GM18907 (cell line): Measurements from ENCODE around the gene IL36B.

ENCODE experiments used
- ATAC-seq: cut with Tn5 transposase; IDR thresholded peaks from one replicate; pipeline ENCODE4 v1.9.1; 2021; ENCODE audit warnings: mild to moderate bottlenecking, moderate library complexity; ENCODE audit not compliant: unreplicated experiment

Gene IL36B

GRCh38 chr2:113012436-113013335, 40.0 kb downstream of the IL36B start:
- ATAC-seq: no peak

- ATAC-seq: no peak
Observed at GRCh38 chr2:113011108-113011507, 41.6 kb downstream of the IL36B start.

- ATAC-seq: no peak
Observed at GRCh38 chr2:113010088-113010487, 42.6 kb downstream of the IL36B start.

- no peak for ATAC-seq
Observed at GRCh38 chr2:113009622-113010021, 43.0 kb downstream of the IL36B start.

GRCh38 chr2:113007250-113007649, 45.4 kb downstream of the IL36B start:
- no peak for ATAC-seq

GRCh38 chr2:113005030-113005509, 47.6 kb downstream of the IL36B start, which contains the start of gene IL36A:
TSS of gene IL36A (plus strand) at chr2:113005459. CDS start at chr2:113005872, 413 bp downstream.
- no peak for ATAC-seq

GRCh38 chr2:113002677-113003076, 50.0 kb downstream of the IL36B start:
- ATAC-seq: no peak

GRCh38 chr2:113000436-113000835, 52.2 kb downstream of the IL36B start:
- ATAC-seq: no peak

GRCh38 chr2:112997151-112997550, 55.5 kb downstream of the IL36B start:
- ATAC-seq: no peak

- no peak for ATAC-seq
Observed at GRCh38 chr2:112996635-112997034, 56.0 kb downstream of the IL36B start.

- no peak for ATAC-seq
Observed at GRCh38 chr2:112995346-112995920, 57.2 kb downstream of the IL36B start.

- no peak for ATAC-seq
Observed at GRCh38 chr2:112994648-112995047, 58.0 kb downstream of the IL36B start.

- ATAC-seq: no peak
Observed at GRCh38 chr2:112993831-112994230, 58.8 kb downstream of the IL36B start.

GRCh38 chr2:112989611-112990010, 63.1 kb downstream of the IL36B start:
- ATAC-seq: no peak

- ATAC-seq: no peak
Observed at GRCh38 chr2:112985090-112985489, 67.6 kb downstream of the IL36B start.

GRCh38 chr2:112980537-112980936, 72.1 kb downstream of the IL36B start:
- no peak for ATAC-seq

GRCh38 chr2:112979731-112980130, 72.9 kb downstream of the IL36B start:
- no peak for ATAC-seq

- no peak for ATAC-seq
Observed at GRCh38 chr2:112977559-112978056, 75.1 kb downstream of the IL36B start, which contains the start of gene IL36G. TSS of gene IL36G (plus strand) at chr2:112978006. CDS start at chr2:112978639, 633 bp downstream.
